Measurements from ENCODE around the gene SENP6.
A peak's percentile ranks its signal among the peaks of the same experiment; 100 is the strongest.
"Not testable (repeated sequence)": the region's sequence is repeated elsewhere in the genome, so short reads cannot be mapped to it uniquely, and the experiment has no call there.

Gene SENP6, protein sequence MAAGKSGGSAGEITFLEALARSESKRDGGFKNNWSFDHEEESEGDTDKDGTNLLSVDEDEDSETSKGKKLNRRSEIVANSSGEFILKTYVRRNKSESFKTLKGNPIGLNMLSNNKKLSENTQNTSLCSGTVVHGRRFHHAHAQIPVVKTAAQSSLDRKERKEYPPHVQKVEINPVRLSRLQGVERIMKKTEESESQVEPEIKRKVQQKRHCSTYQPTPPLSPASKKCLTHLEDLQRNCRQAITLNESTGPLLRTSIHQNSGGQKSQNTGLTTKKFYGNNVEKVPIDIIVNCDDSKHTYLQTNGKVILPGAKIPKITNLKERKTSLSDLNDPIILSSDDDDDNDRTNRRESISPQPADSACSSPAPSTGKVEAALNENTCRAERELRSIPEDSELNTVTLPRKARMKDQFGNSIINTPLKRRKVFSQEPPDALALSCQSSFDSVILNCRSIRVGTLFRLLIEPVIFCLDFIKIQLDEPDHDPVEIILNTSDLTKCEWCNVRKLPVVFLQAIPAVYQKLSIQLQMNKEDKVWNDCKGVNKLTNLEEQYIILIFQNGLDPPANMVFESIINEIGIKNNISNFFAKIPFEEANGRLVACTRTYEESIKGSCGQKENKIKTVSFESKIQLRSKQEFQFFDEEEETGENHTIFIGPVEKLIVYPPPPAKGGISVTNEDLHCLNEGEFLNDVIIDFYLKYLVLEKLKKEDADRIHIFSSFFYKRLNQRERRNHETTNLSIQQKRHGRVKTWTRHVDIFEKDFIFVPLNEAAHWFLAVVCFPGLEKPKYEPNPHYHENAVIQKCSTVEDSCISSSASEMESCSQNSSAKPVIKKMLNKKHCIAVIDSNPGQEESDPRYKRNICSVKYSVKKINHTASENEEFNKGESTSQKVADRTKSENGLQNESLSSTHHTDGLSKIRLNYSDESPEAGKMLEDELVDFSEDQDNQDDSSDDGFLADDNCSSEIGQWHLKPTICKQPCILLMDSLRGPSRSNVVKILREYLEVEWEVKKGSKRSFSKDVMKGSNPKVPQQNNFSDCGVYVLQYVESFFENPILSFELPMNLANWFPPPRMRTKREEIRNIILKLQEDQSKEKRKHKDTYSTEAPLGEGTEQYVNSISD

GRCh38 chr6:75601304-75602245 lies at the start of gene SENP6:
SENP6 (plus strand) TSS chr6:75601880; CDS start chr6:75602525, 645 bp downstream.
- DNase-seq (ENCODE audit: low spot score) = peak; percentile 91

- DNase-seq (ENCODE audit: low spot score) = no peak
Measured at GRCh38 chr6:75556240-75556639, 45.4 kb upstream of the SENP6 start.

DNA sequence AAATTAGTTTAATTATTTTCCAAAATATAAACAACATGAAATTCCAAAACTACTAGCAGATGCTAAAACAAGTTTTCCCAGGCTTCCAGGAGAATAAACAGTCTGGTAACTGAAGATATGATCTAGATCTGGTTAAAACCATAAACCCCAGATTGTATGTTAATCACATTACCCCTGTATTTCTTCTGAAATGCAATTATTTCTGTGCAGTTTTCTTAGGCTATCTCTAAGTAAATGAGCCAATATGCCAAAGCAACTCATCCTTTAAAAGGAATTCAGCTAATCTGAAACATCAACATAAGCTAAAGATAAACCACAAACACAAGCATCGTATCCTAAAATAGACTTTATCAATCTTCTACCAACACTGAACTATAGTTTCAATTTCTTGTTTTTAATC lies 44.6 kb upstream of the SENP6 start:
- no peak for DNase-seq (ENCODE audit: low spot score)

DNA sequence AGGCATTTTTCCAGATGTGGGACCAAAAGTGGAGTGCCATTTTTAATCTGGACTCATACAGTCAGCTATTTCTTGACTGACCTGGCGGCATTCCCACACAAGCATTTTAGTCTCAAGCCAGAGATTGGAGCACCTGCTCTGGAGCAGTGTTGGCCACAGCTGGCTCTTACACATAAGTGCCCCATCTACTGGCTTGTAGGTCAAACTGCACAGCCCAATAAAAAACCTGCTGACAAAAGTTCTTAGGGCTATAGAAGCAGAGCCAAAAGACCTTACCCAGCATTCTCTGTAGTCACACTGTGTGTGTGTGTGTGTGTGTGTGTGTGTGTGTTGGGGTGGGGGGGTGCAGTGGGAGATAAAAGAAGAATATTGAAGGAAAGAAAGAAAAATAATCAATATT lies 38.6 kb upstream of the SENP6 start:
- DNase-seq (ENCODE audit: low spot score) = no peak

DNA sequence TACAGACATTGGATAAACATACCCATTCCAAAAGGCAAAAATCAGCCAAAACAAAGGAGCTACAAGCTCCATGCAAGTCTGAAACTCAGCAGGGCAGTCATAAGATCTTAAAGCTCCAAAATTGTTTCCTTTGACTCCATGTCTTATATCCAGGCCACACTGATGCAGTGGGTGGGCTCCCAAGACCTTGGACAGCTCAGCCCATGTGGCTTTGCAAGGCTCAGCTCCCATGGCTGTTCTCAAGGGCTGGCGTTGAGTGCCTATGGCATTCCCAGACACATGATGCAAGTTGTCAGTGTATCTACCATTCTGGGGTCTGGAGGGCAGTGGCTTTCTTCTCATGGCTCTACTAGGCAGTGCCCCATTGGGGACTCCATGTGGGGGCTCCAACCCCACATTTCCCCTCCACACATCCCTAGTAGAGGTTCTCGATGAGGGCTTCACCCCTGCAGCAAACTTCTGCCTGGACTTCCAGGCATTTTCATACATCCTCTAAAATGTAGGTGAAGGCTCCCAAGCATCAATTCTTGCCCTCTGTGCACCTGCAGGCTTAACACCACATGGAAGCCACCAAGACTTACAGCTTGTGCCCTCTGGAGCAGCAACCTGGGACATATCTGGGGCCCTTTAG lies 35.4 kb upstream of the SENP6 start:
- DNase-seq (ENCODE audit: low spot score) = no peak

GRCh38 chr6:75568100-75568499 lies 33.6 kb upstream of the SENP6 start:
- peak; percentile 5 for DNase-seq (ENCODE audit: low spot score)

- no peak for DNase-seq (ENCODE audit: low spot score)
Measured at GRCh38 chr6:75568965-75569364, 32.7 kb upstream of the SENP6 start.

- DNase-seq (ENCODE audit: low spot score) = not testable (repeated sequence)
Measured at GRCh38 chr6:75570671-75571070, 31.0 kb upstream of the SENP6 start.

GRCh38 chr6:75572072-75572471 lies 29.6 kb upstream of the SENP6 start:
- DNase-seq (ENCODE audit: low spot score) = no peak

DNA sequence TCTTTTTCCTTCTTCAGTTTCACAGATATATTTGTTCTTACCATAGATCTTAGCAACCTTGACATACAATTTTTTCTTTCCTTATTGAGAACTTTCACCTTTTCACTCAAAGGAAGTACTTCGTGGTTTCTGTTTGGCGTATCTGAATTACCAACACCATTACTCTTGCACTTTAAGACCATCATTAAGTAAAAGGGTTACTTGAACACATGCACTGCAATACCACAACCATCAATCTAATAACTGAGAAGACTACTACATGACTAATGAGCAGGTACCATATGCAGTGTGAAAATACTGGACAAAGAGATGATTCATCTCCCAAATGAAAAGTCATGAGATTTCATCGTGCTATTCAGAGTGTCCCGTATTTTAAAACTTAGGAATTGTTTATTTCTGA lies 21.7 kb upstream of the SENP6 start:
- no peak for DNase-seq (ENCODE audit: low spot score)

DNA sequence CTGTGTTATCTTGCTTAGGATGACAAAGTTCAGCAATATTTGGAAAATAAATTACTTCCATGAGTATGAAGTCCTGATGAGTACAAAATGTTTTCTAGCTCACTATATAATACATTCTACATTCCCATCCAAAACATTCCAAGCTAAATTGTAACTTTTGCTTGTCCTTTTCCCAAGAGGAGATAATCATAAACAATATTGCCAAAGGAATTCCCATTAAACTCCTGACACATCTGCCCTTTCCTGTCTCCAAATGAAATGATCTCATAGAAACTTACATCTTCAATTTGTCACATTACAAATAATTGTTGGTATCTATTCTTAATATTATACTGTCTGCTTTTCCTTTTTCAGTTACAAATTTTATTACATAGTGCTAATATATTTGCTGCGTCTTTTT lies 20.4 kb upstream of the SENP6 start:
- DNase-seq (ENCODE audit: low spot score) = no peak

DNA sequence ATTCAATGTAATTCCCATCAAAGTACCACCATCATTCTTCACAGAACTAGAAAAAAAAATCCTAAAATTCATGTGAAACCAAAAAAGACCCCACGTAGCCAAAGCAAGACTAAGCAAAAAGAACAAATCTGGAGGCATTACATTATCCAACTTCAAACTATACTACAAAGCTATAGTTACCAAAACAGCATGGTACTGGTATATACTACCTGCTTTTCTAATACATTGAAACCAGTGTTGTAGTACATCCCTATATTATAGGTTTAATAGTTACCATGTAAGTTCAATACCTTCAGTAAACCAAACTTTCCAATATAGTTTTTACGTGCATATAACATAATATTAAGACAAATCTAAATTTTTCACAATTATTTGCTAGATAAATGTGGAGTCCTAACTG lies 17.1 kb upstream of the SENP6 start:
- not testable (repeated sequence) for DNase-seq (ENCODE audit: low spot score)

DNA sequence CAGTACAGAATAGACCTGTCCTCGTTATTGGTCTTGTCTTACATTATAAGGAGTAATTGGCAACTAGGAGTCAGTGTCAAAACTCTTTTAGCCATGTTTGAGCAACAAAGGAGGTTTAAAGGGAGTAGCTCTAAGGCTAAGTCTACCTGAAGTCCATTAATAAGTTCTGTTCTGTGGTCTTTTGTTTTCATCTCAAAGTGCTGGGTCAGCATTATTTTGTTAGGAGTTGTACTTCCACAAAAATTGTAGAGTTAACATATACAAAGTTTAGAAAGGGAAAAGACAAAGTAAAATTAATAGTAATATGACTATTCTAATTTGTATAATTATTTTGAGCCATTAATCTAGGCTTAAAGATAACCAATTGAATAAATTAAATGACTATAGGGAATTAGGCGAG lies 12.7 kb upstream of the SENP6 start:
- no peak for DNase-seq (ENCODE audit: low spot score)

DNA sequence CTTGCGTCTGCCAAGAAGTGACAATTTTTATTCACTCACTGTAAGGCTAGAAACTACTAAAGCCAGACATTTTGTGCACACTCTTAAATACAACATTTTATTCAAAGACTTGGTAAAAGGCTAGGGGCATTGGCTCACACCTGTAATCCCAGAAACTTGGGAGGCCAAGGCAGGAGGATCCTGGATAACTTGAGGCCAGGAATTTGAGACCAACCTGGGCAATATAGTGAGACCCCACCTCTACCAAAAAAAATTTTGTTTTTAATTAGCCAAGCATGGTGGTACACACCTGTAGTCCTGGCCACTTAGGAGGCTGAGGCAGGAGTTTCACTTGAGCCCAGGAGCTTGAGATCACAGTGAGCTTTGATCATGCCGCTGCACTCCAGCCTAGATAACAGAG lies 11.3 kb upstream of the SENP6 start:
- no peak for DNase-seq (ENCODE audit: low spot score)

DNA sequence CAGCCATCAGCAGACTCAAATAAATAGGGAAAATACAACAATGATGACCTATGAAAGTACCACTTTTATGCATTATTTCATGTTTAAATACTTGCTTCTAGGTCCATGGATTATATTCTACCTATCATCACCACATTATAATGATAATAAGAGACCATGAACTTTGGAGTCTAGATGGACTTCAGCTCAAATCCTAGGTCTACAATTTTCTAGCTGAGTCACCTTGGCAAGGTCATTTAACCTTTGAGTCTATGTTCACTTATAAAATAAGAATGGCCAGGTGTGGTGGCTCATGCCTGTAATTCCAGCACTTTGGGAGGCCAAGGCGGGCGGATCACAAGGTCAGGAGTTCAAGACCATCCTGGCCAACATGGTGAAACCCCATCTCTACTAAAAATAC lies 5.3 kb upstream of the SENP6 start:
- not testable (repeated sequence) for DNase-seq (ENCODE audit: low spot score)

GRCh38 chr6:75600768-75601167 lies 912 bp upstream of the SENP6 start:
- no peak for DNase-seq (ENCODE audit: low spot score)

- DNase-seq (ENCODE audit: low spot score) = peak; percentile 49
Measured at GRCh38 chr6:75602246-75603105, 796 bp downstream of the SENP6 start.

- no peak for DNase-seq (ENCODE audit: low spot score)
Measured at GRCh38 chr6:75603106-75603420, 1.4 kb downstream of the SENP6 start.

GRCh38 chr6:75604294-75604693 lies 2.6 kb downstream of the SENP6 start:
- no peak for DNase-seq (ENCODE audit: low spot score)

- DNase-seq (ENCODE audit: low spot score) = no peak
Measured at GRCh38 chr6:75605635-75606034, 4.0 kb downstream of the SENP6 start.
